Smooth muscle cell (in vitro differentiated cells): ENCODE measurements around the gene CDH4. TPM values are rescaled to one million over a fixed set of nuclear protein-coding genes. Genes with fewer than 3 reads are reported as not detected.

Source experiments
- DNase-seq: peaks from one replicate; lab custom pipeline; 2025; ENCODE audit not compliant: unreplicated experiment; lab: John Stamatoyannopoulos, UW
- H2AFZ ChIP-seq: fragments of 200-600 bp; sonication (generic); 2 replicates; pipeline ENCODE4 v1.6.0; 2016; ENCODE audit warnings: antibody characterized with exemption, low read depth, mild to moderate bottlenecking
- H3F3A ChIP-seq: fragments of 200-600 bp; sonication (generic); 2 replicates; pipeline ENCODE4 v1.6.0; 2017; ENCODE audit warnings: antibody characterized with exemption, low read depth
- H3K27ac ChIP-seq: fragments of 200-600 bp; sonication (generic); 2 replicates; pipeline ENCODE4 v1.5.1; 2016; ENCODE audit warnings: low read depth, mild to moderate bottlenecking
- H3K27me3 ChIP-seq: fragments of 200-600 bp; sonication (generic); 2 replicates; pipeline ENCODE4 v1.6.1; 2016; ENCODE audit warnings: low read depth, mild to moderate bottlenecking
- H3K36me3 ChIP-seq: fragments of 200-600 bp; sonication (generic); 2 replicates; pipeline ENCODE4 v1.5.1; 2016; ENCODE audit warnings: low read depth
- H3K4me1 ChIP-seq: fragments of 200-600 bp; sonication (generic); 2 replicates; pipeline ENCODE4 v1.5.1; 2016; ENCODE audit warnings: low read depth
- H3K4me2 ChIP-seq: fragments of 200-600 bp; sonication (generic); 2 replicates; pipeline ENCODE4 v1.6.0; 2016; ENCODE audit warnings: mild to moderate bottlenecking
- H3K4me3 ChIP-seq: fragments of 200-600 bp; sonication (generic); 2 replicates; pipeline ENCODE4 v1.5.1; 2016; ENCODE audit warnings: mild to moderate bottlenecking
- H3K79me2 ChIP-seq: fragments of 200-600 bp; sonication (generic); 2 replicates; pipeline ENCODE4 v1.6.0; 2016; ENCODE audit warnings: low read depth, mild to moderate bottlenecking
- H3K9ac ChIP-seq: fragments of 200-600 bp; sonication (generic); 2 replicates; pipeline ENCODE4 v1.6.0; 2016; ENCODE audit warnings: low read depth
- H3K9me3 ChIP-seq: fragments of 200-600 bp; sonication (generic); replicated peaks from 2 replicates; pipeline ENCODE4 v1.5.1; 2016; ENCODE audit warnings: low read depth
- H4K20me1 ChIP-seq: fragments of 200-600 bp; sonication (generic); 2 replicates; pipeline ENCODE4 v1.6.0; 2016; ENCODE audit warnings: low read depth
- WGBS: methylation state at CpG from one replicate; pipeline ENCODE4 v1.1.7; 2016; ENCODE audit warnings: low lambda C conversion rate; 5-methylcytosine and 5-hydroxymethylcytosine counted together
- polyA plus RNA-seq: library from polyadenylated mRNA; unstranded; fragments of >200 nt; fragmentation: Nextera tagmentation; extraction: Ambion mirVana; gene quantifications from 2 replicates; pipeline ENCODE4 v1.2.1, GENCODE V29; 2016
- total RNA-seq: library from RNA; depleted of rRNA; stranded (reverse); fragments of >200 nt; gene quantifications from 2 replicates; pipeline ENCODE4 v1.2.3, GENCODE V29; 2014
- TF ChIP-seq, protein P1 (sequence below): fragments of 200-600 bp; sonication (generic); IDR thresholded peaks from 2 replicates; pipeline ENCODE4 v1.5.1; 2017; ENCODE audit warnings: borderline replicate concordance, mild to moderate bottlenecking, antibody characterized with exemption; ENCODE audit not compliant: insufficient read depth, poor library complexity, severe bottlenecking

The CDH4 gene
- total and polyA plus RNA-seq, 2 experiments from 2014 or later = 0.03 to 0.04 TPM

DNA sequence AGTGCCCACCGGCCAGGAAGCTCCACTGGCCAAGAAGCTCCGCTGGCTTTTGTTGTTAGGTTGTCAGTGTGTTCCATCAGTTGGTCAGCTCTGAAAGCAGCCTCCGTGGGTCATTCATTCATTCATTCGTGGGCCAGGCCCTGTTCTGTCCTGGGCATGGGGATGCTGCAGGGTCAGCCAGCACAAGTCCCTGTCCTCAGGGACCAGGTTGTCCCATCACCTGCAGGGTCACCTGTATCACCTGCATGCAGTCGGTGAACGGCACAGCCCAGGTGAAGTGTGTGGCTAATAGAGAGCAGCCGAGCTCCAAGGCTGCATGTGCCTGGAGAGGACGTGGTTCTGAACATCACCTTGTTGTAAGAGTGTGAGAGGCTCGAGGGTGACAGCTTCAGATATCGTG lies 403.5 kb downstream of the CDH4 start:
- DNase-seq = no peak
- TF ChIP-seq, protein P1, sequence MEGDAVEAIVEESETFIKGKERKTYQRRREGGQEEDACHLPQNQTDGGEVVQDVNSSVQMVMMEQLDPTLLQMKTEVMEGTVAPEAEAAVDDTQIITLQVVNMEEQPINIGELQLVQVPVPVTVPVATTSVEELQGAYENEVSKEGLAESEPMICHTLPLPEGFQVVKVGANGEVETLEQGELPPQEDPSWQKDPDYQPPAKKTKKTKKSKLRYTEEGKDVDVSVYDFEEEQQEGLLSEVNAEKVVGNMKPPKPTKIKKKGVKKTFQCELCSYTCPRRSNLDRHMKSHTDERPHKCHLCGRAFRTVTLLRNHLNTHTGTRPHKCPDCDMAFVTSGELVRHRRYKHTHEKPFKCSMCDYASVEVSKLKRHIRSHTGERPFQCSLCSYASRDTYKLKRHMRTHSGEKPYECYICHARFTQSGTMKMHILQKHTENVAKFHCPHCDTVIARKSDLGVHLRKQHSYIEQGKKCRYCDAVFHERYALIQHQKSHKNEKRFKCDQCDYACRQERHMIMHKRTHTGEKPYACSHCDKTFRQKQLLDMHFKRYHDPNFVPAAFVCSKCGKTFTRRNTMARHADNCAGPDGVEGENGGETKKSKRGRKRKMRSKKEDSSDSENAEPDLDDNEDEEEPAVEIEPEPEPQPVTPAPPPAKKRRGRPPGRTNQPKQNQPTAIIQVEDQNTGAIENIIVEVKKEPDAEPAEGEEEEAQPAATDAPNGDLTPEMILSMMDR = no peak
- Histone ChIP-seq H3K79me2 (no peaks in the 10 kb centered on the region), H2AFZ (no peak overlapping the region), H3K4me2 (no peak overlapping the region), H4K20me1 (no peaks in the 10 kb centered on the region), H3F3A (no peaks in the 10 kb centered on the region), H3K4me1 (no peaks in the 10 kb centered on the region), H3K27ac (no peak overlapping the region), H3K27me3 (peaks cover 4% of the 10 kb centered on the region), H3K9ac (no peak overlapping the region), H3K9me3 (no peaks in the 10 kb centered on the region), H3K36me3 (no peaks in the 10 kb centered on the region), H3K4me3 (no peak overlapping the region)
- 77% methylated on average over 10 of the region's 10 CpGs for WGBS

DNA sequence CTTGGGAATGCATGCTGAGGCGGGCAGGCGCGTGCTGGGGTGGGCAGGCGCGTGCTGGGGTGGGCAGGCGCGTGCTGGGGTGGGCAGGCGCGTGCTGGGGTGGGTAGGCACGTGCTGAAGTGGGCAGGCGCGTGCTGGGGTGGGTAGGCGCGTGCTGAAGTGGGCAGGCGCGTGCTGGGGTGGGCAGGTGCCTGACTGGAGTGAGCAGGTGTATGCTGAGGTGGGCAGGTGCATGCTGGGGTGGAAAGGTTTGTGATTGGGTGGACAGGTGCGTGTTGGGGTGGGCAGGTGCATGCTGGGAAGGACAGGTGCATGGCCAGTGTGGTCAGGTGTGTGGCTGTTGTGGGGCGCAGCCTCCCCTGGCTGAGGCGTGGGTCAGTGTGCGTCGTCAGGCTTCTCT lies 404.1 kb downstream of the CDH4 start:
- H3K4me2 ChIP-seq = no peak overlapping the region

DNA sequence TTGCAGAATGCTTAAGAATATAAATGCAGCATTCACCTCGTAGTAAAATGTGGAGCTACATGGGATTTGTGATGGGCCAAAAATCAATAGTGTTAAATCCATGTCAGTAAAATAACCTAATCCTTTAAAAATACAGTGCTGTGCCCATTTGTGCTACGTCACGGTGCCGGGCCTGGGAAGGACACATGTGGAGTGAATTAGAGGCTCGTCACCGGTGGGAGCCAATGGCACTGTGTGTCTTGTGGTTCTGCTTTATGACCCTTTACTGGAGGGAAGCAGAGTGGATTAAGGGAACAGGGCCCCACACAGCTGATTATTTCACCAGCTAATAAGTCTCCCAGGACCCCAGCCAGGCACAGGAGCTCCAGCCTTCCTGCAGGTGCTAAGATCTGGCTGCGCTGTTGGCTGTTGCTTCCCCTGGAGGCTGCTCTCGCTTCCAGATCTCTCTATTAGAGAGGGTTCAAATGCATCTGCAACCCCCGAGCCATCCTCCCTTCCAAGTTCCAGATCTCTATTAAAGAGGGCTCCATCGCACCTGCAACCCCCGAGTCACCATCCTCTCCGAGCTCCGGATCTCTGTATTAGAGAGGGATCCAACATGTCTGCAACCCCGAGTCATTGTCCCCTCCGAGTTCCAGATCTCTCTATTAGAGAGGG lies 405.8 kb downstream of the CDH4 start:
- Histone ChIP-seq H3K4me1 (no peaks in the 10 kb centered on the region), H3K4me2 (no peak overlapping the region), H3K27me3 (no peaks in the 10 kb centered on the region), H3K36me3 (no peaks in the 10 kb centered on the region), H2AFZ (no peak overlapping the region), H3K27ac (no peak overlapping the region), H3F3A (no peaks in the 10 kb centered on the region), H3K9ac (no peak overlapping the region), H3K9me3 (no peaks in the 10 kb centered on the region), H4K20me1 (no peaks in the 10 kb centered on the region), H3K79me2 (no peaks in the 10 kb centered on the region), H3K4me3 (no peak overlapping the region)
- 78% methylated on average over 15 of the region's 15 CpGs for WGBS
- DNase-seq = no peak
- TF ChIP-seq, protein P1 = no peak

More for the DNA sequence above, 404.1 kb downstream of the CDH4 start:
- H2AFZ ChIP-seq = no peak overlapping the region
- TF ChIP-seq, protein P1 = no peak
- H3K4me1 ChIP-seq = no peaks in the 10 kb centered on the region
- no peaks in the 10 kb centered on the region for H4K20me1 ChIP-seq
- no peaks in the 10 kb centered on the region for H3K79me2 ChIP-seq
- no peak overlapping the region for H3K4me3 ChIP-seq
- no peak for DNase-seq
- H3K27me3 ChIP-seq = no peaks in the 10 kb centered on the region
- H3F3A ChIP-seq = no peaks in the 10 kb centered on the region
- no peaks in the 10 kb centered on the region for H3K9me3 ChIP-seq
- WGBS = 86% methylated on average over 12 of the region's 21 CpGs
- H3K27ac ChIP-seq = no peak overlapping the region
- no peak overlapping the region for H3K9ac ChIP-seq
- no peaks in the 10 kb centered on the region for H3K36me3 ChIP-seq

DNA sequence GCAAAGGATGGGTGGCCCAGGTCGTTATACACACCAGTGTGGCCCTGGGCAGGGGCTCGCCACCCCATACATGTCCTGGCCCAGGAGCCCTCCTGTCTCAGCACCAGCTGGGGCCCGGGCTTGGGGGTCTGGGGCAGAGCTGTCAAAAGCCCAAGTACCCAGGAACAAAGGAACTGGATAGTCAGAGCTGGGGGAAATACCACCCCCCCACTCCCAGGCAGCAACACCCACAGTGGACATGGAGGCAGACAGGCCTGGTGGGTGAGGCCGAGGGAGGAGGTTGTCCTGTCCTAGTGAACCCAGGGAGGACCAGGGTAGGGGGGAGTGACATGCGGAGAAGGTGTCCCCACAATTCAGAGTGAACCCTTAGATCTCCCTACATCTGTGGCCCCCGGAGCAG lies 406.5 kb downstream of the CDH4 start:
- WGBS = 99% methylated on average over 6 of the region's 6 CpGs
- H3K4me2 ChIP-seq = no peak overlapping the region
- H4K20me1 ChIP-seq = no peaks in the 10 kb centered on the region
- H3K79me2 ChIP-seq = no peaks in the 10 kb centered on the region
- no peak overlapping the region for H3K27ac ChIP-seq
- H3K4me3 ChIP-seq = no peak overlapping the region
- H3K4me1 ChIP-seq = no peaks in the 10 kb centered on the region
- TF ChIP-seq, protein P1 = no peak
- H3F3A ChIP-seq = no peaks in the 10 kb centered on the region
- no peaks in the 10 kb centered on the region for H3K9me3 ChIP-seq
- H3K36me3 ChIP-seq = no peaks in the 10 kb centered on the region
- H3K27me3 ChIP-seq = no peaks in the 10 kb centered on the region
- H2AFZ ChIP-seq = no peak overlapping the region
- H3K9ac ChIP-seq = no peak overlapping the region
- no peak for DNase-seq
